K562 (cell line): ENCODE data around the gene LEO1. TPM values are rescaled to one million over a fixed set of nuclear protein-coding genes. Genes with fewer than 3 reads are reported as not detected.

ENCODE experiments used
- ATAC-seq: fragments of 200-7000 bp; cut with Tn5 transposase; 3 replicates; pipeline ENCODE4 v1.9.1; 2020; ENCODE audit warnings: moderate library complexity
- BruUV-seq: library from RNA; stranded (reverse); fragments of 400-500 nt; replicated peaks from 2 replicates; lab custom pipeline; 2021; lab: Mats Ljungman, UMichigan
- CTCF ChIA-PET: fragments of 300-600 bp; formaldehyde crosslinking; extraction: SDS; loops from one replicate; lab custom pipeline; 2021; ENCODE audit warnings: low intra/inter-chr PET ratio; lab: Yijun Ruan, JAX
- POLR2A ChIA-PET: fragments of 300-600, 350-650 bp; sonication (Branson Sonifier 250); formaldehyde crosslinking; extraction: SDS; loops from one replicate; lab custom pipeline; 2021; ENCODE audit warnings: antibody characterized with exemption, inconsistent platforms; lab: Yijun Ruan, JAX
- DNase-seq, 4 experiments: peaks; one replicate each; pipeline versions ENCODE4 v3.0.0 to v3.0.0-alpha.2; 2011 to 2018; ENCODE audit warnings: low spot score in 3 of 4, mixed read lengths in 3 of 4; ENCODE audit errors: extremely low read depth in 1 of 4
- FAIRE-seq: peaks from 2 replicates; lab custom pipeline; 2011; peaks lifted over from hg19 to GRCh38; lab: Jason Lieb, UNC
- H2AFZ ChIP-seq: 2 replicates; pipeline ENCODE4 v1.6.0; 2011; ENCODE audit warnings: low read depth, low read length, control low read depth, inconsistent platforms
- H3K27ac ChIP-seq: fragments of 200-600 bp; 3 replicates; pipeline ENCODE4 v1.8.0; 2011; ENCODE audit warnings: low read depth, mild to moderate bottlenecking, control low read depth, inconsistent platforms, low read length, moderate library complexity, mixed read lengths; ENCODE audit errors: extremely low read depth
- H3K27me3 ChIP-seq, 2 experiments: fragments of 300-600 bp in 1 of 2; 2 replicates in 1 of 2; 3 replicates in 1 of 2; pipeline versions ENCODE4 v1.6.0 to v1.8.0; 2011; ENCODE audit warnings: inconsistent platforms in 2 of 2, low read length in 2 of 2, mild to moderate bottlenecking in 1 of 2, mixed read lengths in 1 of 2, moderate library complexity in 1 of 2; ENCODE audit not compliant: control insufficient read depth in 2 of 2, insufficient read depth in 2 of 2
- H3K36me3 ChIP-seq: fragments of 300-600 bp; 3 replicates; pipeline ENCODE4 v1.8.0; 2011; ENCODE audit warnings: mild to moderate bottlenecking, low read length, inconsistent platforms; ENCODE audit not compliant: control insufficient read depth, insufficient read depth
- H3K4me1 ChIP-seq, 2 experiments: fragments of 200-600 bp in 1 of 2; replicated peaks in 1 of 2; 2 replicates in 1 of 2; 3 replicates in 1 of 2; pipeline versions ENCODE4 v1.5.1 to v1.8.0; 2011; ENCODE audit warnings: inconsistent platforms in 2 of 2, low read length in 2 of 2, mild to moderate bottlenecking in 1 of 2, mixed read lengths in 1 of 2, moderate library complexity in 1 of 2; ENCODE audit not compliant: control insufficient read depth in 2 of 2, insufficient read depth in 2 of 2
- H3K4me2 ChIP-seq: 2 replicates; pipeline ENCODE4 v1.6.1; 2011; ENCODE audit warnings: low read length, control low read depth, inconsistent platforms, mixed read lengths; ENCODE audit not compliant: insufficient read depth
- H3K4me3 ChIP-seq: fragments of 200-600 bp; sonication (generic), shearing (Covaris generic); 2 replicates; pipeline ENCODE4 v1.5.1; 2016; ENCODE audit warnings: control low read depth, inconsistent platforms
- H3K79me2 ChIP-seq: fragments of 200-600 bp; 3 replicates; pipeline ENCODE4 v1.8.0; 2011; ENCODE audit warnings: low read length, inconsistent platforms; ENCODE audit not compliant: control insufficient read depth, insufficient read depth
- H3K9ac ChIP-seq, 2 experiments: 2 replicates each; pipeline versions ENCODE4 v1.6.0 to v1.6.1; 2011; ENCODE audit warnings: low read depth in 2 of 2, low read length in 2 of 2, control low read depth in 1 of 2, inconsistent platforms in 1 of 2, mild to moderate bottlenecking in 1 of 2, mixed read lengths in 1 of 2; ENCODE audit not compliant: insufficient read depth in 1 of 2
- H3K9me1 ChIP-seq: one replicate; pipeline ENCODE4 v1.6.0; 2011; ENCODE audit warnings: inconsistent platforms, mild to moderate bottlenecking, low read length, moderate library complexity; ENCODE audit not compliant: control insufficient read depth, insufficient read depth
- H3K9me3 ChIP-seq: replicated peaks from 2 replicates; pipeline ENCODE4 v1.5.1; 2011; ENCODE audit warnings: low read depth, low read length, inconsistent platforms; ENCODE audit not compliant: control insufficient read depth, insufficient read depth
- H4K20me1 ChIP-seq: replicated peaks from 2 replicates; pipeline ENCODE4 v1.6.1; 2011; ENCODE audit warnings: low read length, inconsistent platforms, mixed read lengths; ENCODE audit not compliant: control insufficient read depth, insufficient read depth
- ARID1B ChIP-seq: fragments of 450-650 bp; IDR thresholded peaks from 2 replicates; pipeline ENCODE4 v1.6.1; 2016; ENCODE audit warnings: antibody characterized with exemption, mild to moderate bottlenecking, inconsistent platforms
- C11orf30 ChIP-seq: fragments of 450-650 bp; IDR thresholded peaks from 2 replicates; pipeline ENCODE4 v1.6.1; 2016; ENCODE audit warnings: low read depth, mild to moderate bottlenecking
- KAT7 ChIP-seq: sonication (generic); formaldehyde crosslinking; IDR thresholded peaks from 2 replicates; pipeline ENCODE4 v1.8.0; 2022; ENCODE audit warnings: missing genetic modification reagents, mild to moderate bottlenecking, borderline replicate concordance
- MAFF ChIP-seq: IDR thresholded peaks from 2 replicates; pipeline ENCODE4 v1.6.1; 2012; ENCODE audit warnings: low read length, improper control_type of control experiment
- MAFK ChIP-seq: IDR thresholded peaks from 2 replicates; pipeline ENCODE4 v1.6.1; 2011; ENCODE audit warnings: low read length, improper control_type of control experiment
- NCOA6 ChIP-seq: fragments of 450-650 bp; IDR thresholded peaks from 2 replicates; pipeline ENCODE4 v1.6.1; 2017; ENCODE audit warnings: mild to moderate bottlenecking
- ZNF316 ChIP-seq: fragments of 450-650 bp; IDR thresholded peaks from 2 replicates; pipeline ENCODE4 v1.6.1; 2016
- WGBS: fragments of 100-300 bp; shearing (Covaris generic); methylation state at CpG from one replicate; pipeline ENCODE4 v1.1.6; 2016; ENCODE audit warnings: low coverage, mixed read lengths; ENCODE audit not compliant: insufficient coverage; ENCODE audit errors: missing lambda C conversion rate; 5-methylcytosine and 5-hydroxymethylcytosine counted together
- in situ Hi-C: fragments of 300-500 bp; cut with MboI; formaldehyde crosslinking; loops from 4 replicates; pipeline ENCODE4 v1.15.0; 2018; ENCODE audit warnings: inconsistent platforms, mixed read lengths
- intact Hi-C: fragments of 100-400 bp; cut with micrococcal nuclease; formaldehyde crosslinking; loops from 2 replicates; pipeline ENCODE4 v1.14.2; 2022
- polyA plus RNA-seq, 8 experiments: library from polyadenylated mRNA; depleted of rRNA in 4 of 8; stranded (reverse) in 5 of 8; unstranded in 3 of 8; fragments of >200 nt; fragmentation: Nextera tagmentation in 2 of 8; fragmentation: Illumina TruSeq in 1 of 8; extraction: Ambion mirVana in 2 of 8; extraction: Trizol in 1 of 8; gene quantifications; 2 replicates each; pipeline versions ENCODE4 v1.2.1 to v1.2.3, GENCODE V29; 2011 to 2014; ENCODE audit warnings: inconsistent platforms in 1 of 8, missing spikeins in 1 of 8
- total RNA-seq, 7 experiments: library from RNA; depleted of rRNA in 6 of 7; stranded (reverse); fragments of >200 nt in 6 of 7; fragmentation: Illumina TruSeq in 2 of 7; extraction: Trizol in 2 of 7; gene quantifications; 2 replicates each; pipeline versions ENCODE4 v1.2.1 to v1.2.3, GENCODE V29; 2011 to 2021; ENCODE audit warnings: low replicate concordance in 1 of 7

LEO1 gene
- total and polyA plus RNA-seq, 9 of the 15 experiments (the other 6 are each of a cell fraction or from before 2014, with no cell fraction given) = 8.4 to 48.3 (median 37.9) TPM

GRCh38 chr15:51924156-51925068 is 47.2 kb downstream of the LEO1 start:
- Histone ChIP-seq H3K9me1 (no peaks in the 10 kb centered on the region), H4K20me1 (no peaks in the 10 kb centered on the region), H3K4me3 (no peak overlapping the region), H3K27ac (no peak overlapping the region), H3K27me3 (no peaks in the 10 kb centered on the region), H3K4me2 (no peak overlapping the region), H3K9ac (no peak overlapping the region), H3K36me3 (peaks cover 35% of the 10 kb centered on the region; the same call in 2 of the 3 replicates), H3K4me1 (no peaks in the 10 kb centered on the region), H3K79me2 (no peaks in the 10 kb centered on the region), H3K9me3 (no peaks in the 10 kb centered on the region), H2AFZ (no peak overlapping the region)
- DNase-seq (peak in 1 of 4 experiments; percentile 12), ATAC-seq (peak; percentile 83), FAIRE-seq (peak; percentile 67)
- POLR2A ChIA-PET = interaction anchor here (0.6 to 1.2 kb wide), 5 partner anchors 11 to 1031 kb away, joined by 3 read pairs; no protein-coding TSS in a partner anchor
- WGBS = 70% methylated on average over 11 of the region's 11 CpGs
- no TSS peak for BruUV-seq
- in situ Hi-C loops (no loop called here), intact Hi-C loops (no loop called here)
- CTCF ChIA-PET = interaction anchor here (0.7 kb wide), 1 partner anchor 153 kb away, joined by 3 read pairs; no protein-coding TSS in a partner anchor
- TF ChIP-seq MAFF (peak; percentile 33), ARID1B (no peak), KAT7 (CRISPR knock-in tag) (no peak), MAFK (peak; percentile 34), C11orf30 (peak; percentile 62; the same call in 1 of the 2 replicates), ZNF316 (peak; percentile 55; the same call in 1 of the 2 replicates), NCOA6 (no peak)
